GM19238 (cell line): ENCODE measurements around the gene WFDC6.

Source experiments
- DNase-seq: peaks from one replicate; pipeline ENCODE4 v3.0.0; 2011; ENCODE audit warnings: low spot score; ENCODE audit not compliant: insufficient read length

WFDC6 gene

DNA sequence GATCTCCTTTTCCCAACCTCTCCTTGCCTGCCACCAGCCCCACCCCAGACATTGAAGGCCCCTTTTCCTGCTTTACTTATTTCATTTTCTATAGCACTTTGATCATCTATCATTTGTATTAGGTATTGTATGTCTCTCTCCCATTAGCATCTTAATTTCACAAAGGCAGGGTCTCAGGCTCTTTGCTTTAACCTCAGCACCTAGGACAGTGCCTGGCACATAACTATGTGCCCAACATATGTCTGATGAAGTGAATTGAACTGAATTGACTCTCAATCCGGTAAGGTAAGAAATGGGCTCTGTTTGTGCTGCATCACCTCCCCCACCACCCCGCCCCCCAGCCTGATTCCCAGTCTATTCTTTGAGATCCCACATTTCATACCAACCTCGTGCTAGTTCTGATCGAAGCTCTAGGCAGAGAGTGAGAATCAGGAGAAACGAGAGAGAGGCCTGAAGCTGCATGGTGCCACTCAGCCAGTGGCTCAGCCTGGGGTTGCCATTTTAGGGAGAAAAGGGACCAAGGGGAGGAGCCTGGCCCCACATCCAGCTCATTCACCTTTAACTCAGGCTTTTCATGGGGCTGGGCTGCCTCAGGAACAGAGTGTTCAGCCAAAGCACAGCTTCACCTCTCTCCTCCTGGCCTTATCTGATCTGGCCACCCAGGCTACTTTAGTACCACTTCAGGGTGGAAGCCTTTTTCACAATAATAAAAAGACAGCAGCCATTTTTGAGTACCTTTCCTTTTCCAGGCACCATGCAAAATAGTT, 24.0 kb downstream of the WFDC6 start, which contains the start of gene SPINT3:
SPINT3 (minus strand) TSS at position 476 of the 767 bp plus-strand sequence; CDS start at position 462, 14 bp downstream.
- no peak for DNase-seq

- DNase-seq = no peak
Measured at GRCh38 chr20:45510242-45510862, 28.9 kb downstream of the WFDC6 start.

DNA sequence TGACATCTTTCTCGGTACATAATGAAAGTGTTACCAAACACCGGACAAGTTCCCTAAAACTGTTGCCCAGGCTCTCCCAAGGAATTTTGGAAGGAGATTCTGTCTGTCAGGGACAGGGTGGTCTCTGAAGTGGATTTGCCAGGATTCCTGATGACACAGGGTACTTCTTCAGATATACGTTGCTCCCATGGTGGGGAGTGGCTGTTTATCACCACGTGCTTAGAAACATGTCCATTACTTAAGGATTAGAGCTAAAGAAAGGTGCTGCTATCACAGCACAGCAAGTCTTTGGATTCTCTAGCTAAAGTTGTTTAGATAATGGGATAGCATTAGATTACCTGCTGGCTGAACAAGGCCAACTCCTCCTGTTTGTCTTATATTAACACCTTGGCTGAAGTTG, 30.2 kb downstream of the WFDC6 start:
- DNase-seq = no peak

DNA sequence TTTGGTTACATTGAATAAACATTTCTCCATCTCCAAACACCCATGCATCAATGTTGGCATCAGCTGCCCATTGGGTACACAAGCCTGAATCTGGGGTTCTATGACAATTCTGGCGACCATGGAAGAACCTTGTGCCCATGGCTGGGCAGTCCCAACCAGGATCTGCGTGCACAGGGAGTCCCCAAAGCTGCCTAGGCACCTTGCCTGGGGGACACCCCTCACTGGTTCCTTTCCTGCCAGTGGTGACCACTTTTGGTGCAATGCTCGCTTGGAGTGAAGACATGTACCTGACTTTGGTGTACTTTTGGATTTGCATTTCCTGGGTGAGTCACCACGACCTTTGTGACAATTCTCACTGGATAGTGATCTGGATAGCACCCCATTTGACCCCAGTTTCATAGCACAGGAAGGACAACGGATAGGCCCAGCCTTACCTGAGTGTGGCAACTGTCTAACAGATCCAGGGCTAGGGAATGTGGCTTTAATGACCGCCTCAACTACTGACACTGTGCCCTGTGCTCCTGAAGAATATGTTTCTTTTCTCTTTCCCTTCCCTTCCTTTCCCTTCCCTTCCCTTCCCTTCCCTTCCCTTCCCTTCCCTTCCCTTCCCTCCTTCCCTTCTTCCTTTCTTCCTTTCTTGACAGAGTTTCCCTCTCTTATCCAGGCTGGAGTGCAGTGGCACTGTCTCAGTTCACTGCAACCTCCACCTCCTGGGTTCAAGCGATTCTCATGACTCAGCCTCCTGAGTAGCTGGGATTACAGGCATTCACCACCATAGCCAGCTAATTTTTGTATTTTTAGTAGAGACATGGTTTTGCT, 31.0 kb downstream of the WFDC6 start:
- no peak for DNase-seq

DNA sequence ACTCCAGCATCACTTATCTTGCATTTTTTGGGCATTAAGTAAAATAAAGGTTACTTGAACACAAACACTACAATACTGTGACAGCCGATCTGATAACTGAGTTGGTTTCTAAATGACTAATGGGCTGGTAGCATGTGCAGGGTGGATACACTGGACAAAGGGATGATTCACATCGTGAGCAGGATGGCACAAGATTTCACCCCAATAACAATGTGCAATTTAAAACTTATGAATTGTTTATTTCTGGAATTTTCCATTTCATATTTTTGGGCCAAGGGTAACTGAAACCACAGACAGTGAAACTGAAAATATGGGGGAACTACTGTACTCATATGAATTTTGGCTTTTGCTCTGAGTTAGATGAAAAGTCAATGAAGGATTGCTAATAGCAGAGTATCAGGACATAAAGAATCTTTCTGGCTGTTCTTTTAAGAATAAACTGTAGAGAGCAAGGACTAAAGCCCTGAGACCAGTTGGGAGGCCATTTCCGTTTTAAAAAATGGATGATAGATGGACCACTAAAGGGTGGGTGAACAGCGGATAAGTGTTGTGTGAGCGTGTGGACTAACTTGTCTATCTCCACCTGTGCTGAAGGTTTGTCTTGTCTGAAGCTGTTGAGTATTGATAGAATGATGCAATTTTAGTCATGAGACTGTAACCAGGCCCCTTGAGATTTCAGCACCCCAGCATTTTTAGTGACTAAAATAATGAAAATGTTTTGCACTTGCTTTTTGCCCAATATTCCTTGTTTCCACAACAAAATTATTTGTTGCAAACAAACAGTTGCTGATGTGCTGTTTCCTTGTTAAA, 32.1 kb downstream of the WFDC6 start:
- DNase-seq = no peak

DNA sequence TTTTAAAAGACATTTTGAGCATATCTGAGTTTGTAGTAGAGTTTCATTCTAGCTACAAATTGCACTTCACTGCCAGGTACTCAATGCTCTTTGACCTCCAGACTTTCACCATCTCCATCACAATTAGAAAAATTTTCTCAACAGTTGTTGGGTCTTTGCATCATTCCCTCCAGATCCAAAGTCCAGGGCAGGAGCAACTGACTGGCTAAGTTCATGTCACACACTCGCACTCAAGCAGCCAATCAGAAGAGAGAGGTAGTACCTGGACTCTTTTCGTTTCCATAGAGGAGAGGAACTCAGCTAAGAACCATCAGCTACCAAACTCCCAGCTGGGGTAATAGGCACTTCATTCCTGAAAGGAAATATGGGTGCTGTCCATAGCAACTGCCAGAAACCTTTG, 32.9 kb downstream of the WFDC6 start:
- DNase-seq = no peak

DNA sequence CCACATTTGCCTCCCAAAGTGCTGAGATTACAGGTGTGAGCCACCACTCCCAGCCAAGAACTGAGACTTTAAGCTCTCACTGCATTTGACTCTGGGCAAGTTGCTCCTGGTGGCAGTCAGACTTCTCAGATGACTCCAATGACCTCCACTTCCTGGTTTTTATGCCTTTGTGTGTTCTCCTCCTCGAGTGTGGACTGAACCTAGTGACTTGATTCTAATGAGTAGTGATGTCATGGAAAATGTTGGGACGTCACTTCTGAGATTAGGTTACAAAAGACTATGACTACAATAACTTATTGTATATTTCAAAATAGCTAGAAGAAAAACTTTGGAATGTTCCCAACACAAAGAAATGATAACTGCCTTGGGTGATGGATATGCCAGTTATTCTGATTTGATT, 35.9 kb downstream of the WFDC6 start:
- DNase-seq = no peak

DNA sequence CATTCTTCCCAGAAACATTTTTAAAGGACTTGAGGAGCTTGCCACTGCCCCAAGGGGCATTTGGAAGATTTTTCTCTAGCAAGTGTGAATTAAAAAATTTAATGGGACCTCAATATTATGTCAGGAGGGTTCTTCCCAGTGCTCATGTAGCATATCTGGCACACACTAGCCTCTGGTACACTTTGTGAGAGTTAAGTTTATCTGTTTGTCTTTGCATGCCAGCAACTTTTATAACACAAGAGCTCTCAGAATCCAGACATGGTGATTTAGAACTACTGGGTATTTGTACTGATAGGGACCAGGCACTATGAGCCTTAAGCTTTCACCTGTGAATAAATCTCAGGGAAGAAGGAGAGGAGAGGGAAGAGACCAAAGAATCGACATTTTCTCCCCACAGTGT, 36.7 kb downstream of the WFDC6 start:
- DNase-seq = no peak

- no peak for DNase-seq
Measured at GRCh38 chr20:45501600-45501999, 37.7 kb downstream of the WFDC6 start.

GRCh38 chr20:45500022-45500421, 39.3 kb downstream of the WFDC6 start:
- no peak for DNase-seq

DNA sequence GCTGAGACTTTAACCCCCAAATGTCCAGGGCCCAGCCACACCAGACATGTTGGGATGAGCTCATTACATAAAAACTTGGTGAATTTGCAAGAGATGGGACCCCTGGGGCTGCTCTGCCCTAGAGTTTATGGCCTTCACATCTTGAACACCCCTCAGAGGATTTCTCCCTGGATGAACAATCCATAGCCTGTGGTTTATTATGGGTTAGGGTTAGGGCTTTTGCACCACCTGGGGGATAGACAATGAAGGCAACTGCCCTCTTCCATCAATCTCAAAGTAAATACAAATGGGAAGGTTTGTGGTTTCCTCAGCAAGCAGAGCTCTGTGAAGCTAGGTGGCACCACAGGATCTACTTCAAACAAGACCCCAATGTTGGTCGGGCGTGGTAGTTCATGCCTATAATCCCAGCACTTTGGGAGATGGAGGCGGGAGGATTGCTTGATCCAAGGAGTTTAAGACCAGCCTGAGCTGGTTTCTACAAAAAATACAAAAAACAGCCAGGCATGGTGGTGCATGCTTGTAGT, 41.2 kb downstream of the WFDC6 start:
- DNase-seq = no peak

DNA sequence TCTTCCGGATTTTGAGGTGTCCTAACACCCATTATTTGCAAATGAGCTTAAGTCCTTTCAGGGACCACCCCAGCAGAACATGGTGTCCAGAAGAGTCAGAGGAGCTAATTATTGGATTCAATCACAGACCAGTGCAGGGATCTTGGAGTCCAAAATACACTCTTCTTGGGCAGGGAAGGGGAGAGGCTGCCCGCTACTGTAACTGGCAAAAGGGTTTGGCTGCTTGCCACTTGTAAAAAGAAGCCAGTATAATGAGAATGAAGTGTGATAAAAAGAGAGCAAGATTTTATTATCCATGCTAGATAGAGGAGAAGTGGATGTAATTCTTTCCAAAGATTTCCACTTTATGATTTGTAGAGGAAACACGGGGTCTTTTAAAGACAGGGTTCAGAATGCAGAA, 43.1 kb downstream of the WFDC6 start:
- no peak for DNase-seq

DNA sequence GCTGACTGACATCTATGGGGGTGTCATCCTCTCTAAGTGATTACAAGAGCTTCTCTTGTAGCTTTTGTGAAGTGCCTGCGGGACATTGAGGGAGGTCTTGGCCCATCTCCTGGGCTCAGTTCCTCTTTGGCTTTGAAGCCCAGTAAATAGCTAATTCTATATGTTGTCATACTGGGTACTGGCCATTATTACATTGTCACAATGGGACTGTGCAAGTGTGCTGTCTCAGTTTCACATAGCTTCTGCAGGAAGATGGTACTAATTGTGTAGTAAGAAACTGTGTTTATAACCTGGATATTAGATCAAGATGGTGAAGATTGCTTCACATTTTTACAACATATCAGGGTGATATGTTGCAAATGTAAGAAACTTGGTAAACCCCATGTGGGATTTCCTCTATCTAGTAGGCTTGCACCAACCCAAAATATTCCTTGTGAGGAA, 43.8 kb downstream of the WFDC6 start:
- no peak for DNase-seq

- DNase-seq = no peak
Measured at GRCh38 chr20:45489083-45489531, 50.2 kb downstream of the WFDC6 start.

DNA sequence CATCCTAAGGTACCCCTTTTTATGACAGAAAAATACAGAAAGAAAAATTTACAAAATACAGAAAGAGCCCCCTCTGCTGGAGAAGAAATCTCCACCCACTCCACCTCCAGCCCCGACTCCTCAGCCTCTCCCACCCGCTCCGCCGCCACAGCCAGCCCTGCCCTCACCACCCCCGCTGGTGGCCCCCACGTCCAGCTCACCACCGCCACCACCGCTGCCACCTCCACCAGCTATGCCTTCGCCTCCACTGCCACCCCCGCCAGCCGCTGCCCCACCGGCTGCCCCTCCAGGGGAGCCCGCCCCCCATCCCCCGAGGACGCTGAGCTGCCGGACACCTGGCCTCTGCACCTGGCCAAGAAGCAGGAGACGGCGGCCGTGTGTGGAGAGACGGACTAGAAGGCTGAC, 52.0 kb downstream of the WFDC6 start:
- no peak for DNase-seq

DNA sequence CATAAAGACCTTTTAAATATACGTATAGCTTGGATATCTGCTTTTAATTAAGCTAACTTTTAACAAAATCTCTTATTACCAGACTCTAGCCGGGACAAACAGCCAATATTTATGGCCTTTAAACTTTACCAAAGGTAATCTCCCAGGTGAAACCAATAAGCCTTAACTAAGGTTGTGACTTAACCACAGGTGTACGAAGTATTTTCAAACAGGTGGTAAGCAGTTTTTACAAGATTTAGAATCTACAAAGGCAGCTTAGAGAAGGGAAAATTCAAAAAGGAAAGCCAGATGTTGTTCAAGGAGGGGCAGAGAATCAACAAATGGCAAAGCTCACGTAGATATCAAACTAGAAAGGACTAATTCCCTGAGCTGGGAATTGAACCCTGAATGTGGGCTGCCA, 53.9 kb downstream of the WFDC6 start:
- no peak for DNase-seq

- DNase-seq = no peak
Measured at GRCh38 chr20:45484676-45485075, 54.6 kb downstream of the WFDC6 start.
